ENCODE measurements around the gene RBP3.

- TF ChIP-seq CTCF (IDR thresholded peaks at IDR 0.05; ENCODE audit: borderline replicate concordance, extremely low read depth, low read length, poor library complexity, severe bottlenecking) = no peak
- no peak for TF ChIP-seq EZH2 (IDR thresholded peaks at IDR 0.05; ENCODE audit: borderline replicate concordance, low read depth, low read length, severe bottlenecking)
These were observed 1.4 kb downstream of the RBP3 start for GRCh38 chr10:47349516-47349915.

All from DND-41 (cell line).